HG03025 (cell line): ENCODE data around the gene NT5C3B.
A peak's percentile ranks its signal among the peaks of the same experiment; 100 is the strongest.
"Not testable (repeated sequence)": the region's sequence is repeated elsewhere in the genome, so short reads cannot be mapped to it uniquely, and the experiment has no call there.

Experiments used
- ATAC-seq: cut with Tn5 transposase; IDR thresholded peaks from one replicate; pipeline ENCODE4 v1.9.1; 2021; ENCODE audit warnings: mild to moderate bottlenecking, moderate library complexity; ENCODE audit not compliant: unreplicated experiment, low FRiP score

The NT5C3B gene

DNA sequence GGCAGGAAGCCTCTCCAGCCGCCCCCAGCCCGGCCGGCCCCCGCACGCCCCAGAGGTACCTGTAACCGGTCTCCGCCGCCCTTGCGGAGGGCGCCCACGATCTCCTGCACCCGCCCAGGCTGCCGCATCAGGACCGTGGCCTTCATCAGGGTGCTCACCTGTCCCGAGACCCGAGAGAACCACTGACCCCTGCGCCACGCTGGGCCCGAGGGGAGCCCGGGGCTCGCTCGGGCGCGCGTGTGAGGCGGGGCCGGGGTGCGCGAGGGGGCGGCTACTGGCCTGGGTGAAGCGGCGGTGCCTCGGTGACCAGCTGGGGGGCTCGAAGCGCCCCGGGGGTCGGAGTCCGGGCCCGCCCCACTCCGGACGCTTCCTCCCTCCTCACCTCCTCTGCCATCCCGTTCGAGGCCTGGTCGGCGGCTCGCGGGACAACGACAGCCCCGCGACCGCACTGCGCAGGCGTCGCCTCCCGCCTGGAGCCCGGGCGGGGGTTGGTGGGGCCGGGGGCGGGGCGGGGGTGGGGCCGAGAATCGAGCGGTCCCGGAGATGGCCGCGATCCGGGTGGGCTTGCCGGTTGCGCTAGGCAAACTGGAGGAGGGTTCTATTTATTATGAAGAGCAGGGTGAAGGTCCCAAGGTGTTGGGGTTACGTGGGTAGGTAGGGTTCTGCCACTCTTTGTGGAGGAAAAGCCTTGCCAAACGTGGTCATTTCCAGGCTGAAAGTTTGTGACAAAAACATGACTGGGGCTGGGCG lies at the start of gene NT5C3B:
Gene NT5C3B (minus strand): TSS at position 433 of the 750 bp plus-strand sequence. CDS start 39 bp downstream, at position 394.
- ATAC-seq: no peak

DNA sequence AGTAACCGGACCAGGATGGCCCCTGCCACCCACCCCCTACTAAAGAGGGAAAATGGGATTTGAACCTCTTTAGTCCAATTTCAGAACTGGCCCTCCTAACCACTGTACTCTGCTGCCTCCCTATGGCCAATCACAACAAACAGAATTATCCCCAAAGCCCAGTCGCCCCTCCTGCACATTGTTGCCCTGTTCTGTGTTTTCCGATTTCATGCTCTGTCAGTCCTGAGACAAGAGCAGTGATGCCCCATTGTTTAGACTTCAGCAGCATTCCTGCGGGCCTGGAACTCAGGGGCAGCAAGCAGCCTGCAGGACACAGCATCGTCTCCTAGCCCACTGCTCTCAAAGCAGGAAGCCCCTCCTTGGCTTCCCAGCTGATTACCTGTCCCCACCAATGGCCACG lies 49.7 kb upstream of the NT5C3B start:
- no peak for ATAC-seq

DNA sequence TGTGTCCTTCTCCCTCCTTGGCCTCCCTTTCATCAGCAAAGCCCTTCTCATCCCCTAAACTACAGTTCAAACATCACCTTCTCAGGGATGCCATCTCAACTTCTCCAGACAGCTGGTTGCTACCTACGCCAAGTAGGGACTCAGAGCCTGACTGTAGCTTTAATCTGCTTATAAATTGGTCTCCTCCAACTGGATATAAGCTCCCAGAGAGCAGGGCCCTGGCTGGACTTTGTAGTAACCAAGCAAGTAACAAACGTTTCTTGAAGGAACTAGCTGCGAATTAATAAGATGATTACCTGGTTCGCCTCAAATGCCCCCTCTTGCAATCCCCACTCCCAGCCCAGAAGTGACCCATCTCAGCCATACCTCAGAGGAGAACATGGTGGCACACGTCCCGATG lies 46.7 kb upstream of the NT5C3B start:
- no peak for ATAC-seq

DNA sequence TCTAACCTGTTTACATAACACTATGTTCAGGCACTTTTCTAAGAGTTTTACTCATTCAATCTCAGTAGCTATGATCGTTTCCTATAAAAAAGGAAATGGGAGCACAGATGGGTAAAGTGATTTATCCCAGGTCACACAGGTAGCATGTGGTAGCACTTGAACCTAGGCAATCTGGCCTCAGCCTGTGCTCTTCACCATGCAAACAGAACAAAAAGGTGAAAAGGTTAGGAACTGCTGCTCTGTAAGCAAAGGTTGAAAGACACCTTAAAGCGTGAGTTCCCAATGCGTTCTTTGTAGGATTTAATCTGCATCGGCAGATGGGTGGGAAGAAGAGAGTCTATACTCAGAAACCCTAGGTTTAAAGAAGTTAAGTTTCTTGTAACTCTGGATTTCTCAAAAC lies 44.1 kb upstream of the NT5C3B start:
- ATAC-seq: no peak

DNA sequence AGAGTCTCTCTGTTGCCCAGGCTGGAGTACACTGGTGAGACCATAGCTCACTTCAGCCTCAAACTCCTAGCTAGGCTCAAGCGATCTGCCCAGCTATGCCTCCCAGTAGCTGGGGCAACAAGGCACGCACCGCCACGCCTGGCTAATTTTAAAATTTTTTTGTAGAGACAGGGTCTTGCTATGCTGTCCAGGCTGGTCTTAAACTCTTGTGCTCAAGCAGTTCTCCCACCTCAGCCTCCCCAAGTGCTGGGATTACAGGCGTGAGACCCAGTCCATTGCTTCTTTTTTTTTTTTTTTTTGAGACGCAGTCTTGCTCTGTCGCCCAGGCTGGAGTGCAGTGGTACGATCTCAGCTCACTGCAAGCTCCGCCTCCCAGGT lies 38.2 kb upstream of the NT5C3B start:
- ATAC-seq: not testable (repeated sequence)

DNA sequence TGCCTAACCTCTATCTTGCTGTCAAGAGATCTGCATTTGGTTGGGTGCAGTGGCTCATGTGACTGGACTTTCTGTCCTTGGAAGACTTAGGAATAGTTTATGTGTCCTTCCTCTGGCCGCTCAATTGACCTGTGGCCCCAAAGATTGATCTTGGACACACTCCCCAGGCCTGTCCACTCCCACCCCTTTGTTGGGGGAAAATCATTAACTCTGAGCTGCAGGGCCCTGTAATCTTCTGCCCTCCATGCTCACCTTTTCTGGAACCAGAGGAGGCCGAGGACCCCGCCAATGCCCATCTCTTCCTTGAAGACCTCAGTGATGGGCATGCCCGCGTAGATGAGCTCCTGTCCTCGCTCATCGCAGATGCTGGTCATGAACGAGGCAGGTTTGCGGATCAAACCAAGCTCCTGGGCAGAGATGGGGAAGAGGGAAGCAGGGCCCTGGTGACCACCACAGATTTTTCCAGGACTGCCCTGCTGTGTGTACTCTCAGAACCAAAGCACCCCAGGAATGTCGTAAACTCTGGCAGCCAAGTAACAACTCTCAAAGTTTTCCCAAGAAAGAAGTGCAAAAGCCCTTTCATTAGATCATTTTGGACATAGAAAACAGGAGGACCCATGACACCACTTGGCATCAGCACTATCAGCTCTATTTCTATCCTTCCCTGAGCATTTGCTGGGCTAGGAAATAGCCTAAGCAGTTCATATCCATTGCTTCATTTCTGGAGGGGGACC lies 37.7 kb upstream of the NT5C3B start:
- ATAC-seq: no peak

DNA sequence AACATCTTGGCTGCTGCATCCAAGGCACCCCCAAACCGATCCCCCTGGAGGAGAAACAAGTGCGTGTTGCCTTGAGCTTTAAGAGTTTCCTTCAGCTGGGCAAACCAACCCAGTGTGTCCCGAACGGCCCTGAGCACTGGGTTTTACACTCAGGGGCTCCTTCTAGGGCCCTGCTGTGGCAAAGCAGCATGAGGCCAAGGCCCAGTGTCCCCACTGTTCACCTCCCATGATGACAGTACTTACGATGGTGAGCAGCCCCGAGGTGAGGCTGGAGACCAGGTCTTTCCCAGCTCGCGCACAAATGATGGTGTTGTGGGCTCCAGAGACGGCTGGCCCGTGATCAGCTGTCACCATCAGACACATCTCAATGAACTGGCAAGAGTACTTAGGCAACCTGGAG lies 35.8 kb upstream of the NT5C3B start:
- ATAC-seq: no peak

DNA sequence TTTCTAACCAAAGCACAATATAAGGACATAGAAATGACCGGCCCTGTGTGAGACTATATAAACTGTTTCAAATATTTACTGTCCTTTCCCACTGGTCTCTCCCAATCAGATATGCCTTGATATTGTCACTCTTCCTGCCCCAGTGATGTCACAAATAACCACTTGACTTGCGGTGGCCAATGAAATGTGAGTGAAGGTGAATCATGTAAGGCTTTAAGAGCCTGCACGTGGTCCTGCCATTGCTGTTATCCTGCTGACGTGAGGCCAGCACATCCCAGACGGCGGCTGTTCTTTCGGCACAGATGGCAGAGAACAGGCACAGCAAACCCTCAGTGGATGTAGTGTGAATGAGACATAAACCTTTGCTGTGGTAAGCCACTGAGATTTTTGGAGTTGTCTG lies 34.6 kb upstream of the NT5C3B start:
- no peak for ATAC-seq

DNA sequence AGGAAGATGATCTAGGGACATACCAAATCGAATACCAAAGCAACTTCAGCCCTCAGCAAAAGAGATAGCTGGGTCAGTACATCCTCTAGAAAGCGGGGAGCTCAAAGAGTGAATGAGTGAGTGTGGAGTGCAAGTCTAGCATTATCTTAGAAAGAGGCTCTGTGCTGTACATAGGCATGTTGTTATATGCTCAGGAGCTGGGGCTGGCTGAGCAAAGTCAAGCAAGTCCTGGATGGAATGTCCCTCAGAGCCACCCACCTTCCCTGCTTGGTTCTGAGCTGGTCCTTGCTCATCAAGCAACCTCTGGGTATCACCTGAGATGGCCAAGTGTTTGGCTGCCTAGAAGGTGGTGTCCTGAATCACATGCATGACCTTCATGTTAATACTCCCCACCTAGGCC lies 34.1 kb upstream of the NT5C3B start:
- ATAC-seq: no peak

DNA sequence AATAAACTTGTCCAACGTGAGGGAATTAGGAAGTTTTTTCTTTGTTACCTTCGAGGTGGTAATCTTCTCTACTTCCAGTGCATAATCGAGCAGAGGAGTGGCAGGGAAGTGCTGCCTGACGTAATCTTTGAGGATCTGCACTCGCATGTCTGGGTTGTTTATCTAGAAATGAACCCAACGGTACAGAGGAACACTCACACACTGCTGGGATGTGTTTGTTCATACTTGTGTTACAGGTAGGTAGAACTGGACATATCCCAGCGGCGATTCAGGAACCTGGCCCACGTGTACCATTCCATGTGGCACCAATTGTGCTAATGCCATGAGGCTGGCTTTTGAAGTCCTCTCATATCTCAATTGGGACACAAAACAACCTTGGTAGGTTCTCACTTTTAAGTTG lies 33.4 kb upstream of the NT5C3B start:
- ATAC-seq: no peak

DNA sequence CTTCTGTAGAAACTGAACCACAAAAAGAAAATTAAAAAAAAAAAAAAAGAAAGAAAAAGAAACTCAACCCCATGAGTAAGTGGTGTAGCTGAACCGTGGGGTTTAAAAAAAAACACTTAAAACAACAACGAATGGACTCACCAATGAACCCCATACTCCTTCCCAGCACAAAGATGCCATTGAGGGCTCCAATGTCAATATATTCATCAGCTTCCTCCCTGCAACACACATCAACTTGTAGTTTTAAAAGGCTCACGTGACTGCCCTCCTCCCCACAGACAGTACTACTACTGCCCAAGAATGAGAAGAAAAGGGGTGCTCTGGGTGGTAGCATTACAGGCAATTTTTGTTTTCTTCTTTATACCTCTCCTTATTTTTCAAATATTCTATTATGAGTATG lies 32.5 kb upstream of the NT5C3B start:
- ATAC-seq: no peak

DNA sequence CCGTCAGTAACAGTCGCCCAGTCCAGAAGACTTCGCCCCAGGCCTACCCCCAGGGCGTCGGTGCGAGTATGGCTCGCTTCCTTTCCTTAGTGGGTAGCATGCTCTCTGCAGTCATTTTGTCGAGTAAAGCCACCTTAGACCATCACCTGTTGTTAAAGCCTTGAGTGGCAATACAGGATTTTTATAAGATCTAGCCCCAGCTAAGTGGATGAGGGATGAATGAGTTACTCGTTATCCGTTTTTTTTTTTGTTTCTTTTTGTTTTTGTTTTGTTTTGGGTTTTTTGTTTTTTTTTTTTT lies 29.5 kb upstream of the NT5C3B start:
- no peak for ATAC-seq

DNA sequence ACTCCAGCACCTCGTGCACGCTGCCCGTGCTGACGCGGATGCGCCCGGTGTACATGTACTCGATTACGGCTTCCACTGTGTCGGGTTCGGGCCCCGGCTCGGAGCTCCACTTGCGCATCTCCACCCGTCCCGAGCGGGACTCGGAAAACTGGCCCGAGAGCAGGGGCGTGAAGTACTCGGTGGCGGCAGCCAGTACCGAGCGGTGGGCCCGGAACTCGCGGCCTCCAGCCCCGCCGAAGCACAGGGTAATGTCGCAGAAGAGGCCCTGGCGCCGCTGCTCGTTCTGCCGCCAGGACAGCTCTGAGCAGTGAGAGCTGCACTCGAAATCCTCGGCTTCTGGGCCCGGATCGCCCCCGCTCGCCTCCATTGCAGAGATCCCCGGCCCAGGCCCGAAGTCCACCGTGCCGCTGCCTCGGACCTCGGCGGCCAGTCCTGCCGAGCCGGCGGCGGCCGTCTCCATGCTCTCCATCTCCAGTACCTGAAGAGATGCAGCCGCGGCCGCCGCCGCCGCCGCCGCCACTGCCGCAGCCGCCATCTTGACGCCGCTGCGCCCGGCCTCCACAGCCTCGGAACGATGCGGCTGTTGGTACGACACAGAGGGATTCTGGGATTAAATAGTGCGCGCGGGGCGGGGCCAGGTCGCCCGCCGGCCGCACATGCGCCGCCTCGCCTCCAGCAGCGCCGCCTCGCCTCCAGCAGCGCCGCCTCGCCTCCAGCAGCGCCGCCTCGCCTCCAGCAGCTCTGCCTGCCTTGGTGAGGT lies 29.0 kb upstream of the NT5C3B start, which contains the start of gene KLHL11:
Gene KLHL11 (minus strand): TSS at position 588 of the 760 bp plus-strand sequence. CDS start 53 bp downstream, at position 535.
- ATAC-seq: peak; percentile 79

DNA sequence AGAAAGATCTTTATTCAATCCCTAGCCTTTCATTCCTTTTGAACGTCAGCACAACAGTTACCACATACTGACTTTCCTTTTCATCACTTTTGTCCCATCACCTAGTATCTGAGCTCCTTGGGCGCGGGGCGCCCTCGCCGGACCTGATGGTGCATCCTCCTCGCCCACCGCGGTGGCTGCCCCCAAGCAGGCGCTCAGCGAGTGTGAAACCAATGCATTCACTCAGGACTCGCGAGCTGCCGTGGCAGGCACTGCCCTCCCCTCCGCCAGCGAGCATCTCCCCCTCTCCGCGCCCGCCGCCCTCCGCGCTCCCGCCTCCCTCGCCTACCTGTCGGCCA lies 28.4 kb upstream of the NT5C3B start:
- ATAC-seq: peak; percentile 33

DNA sequence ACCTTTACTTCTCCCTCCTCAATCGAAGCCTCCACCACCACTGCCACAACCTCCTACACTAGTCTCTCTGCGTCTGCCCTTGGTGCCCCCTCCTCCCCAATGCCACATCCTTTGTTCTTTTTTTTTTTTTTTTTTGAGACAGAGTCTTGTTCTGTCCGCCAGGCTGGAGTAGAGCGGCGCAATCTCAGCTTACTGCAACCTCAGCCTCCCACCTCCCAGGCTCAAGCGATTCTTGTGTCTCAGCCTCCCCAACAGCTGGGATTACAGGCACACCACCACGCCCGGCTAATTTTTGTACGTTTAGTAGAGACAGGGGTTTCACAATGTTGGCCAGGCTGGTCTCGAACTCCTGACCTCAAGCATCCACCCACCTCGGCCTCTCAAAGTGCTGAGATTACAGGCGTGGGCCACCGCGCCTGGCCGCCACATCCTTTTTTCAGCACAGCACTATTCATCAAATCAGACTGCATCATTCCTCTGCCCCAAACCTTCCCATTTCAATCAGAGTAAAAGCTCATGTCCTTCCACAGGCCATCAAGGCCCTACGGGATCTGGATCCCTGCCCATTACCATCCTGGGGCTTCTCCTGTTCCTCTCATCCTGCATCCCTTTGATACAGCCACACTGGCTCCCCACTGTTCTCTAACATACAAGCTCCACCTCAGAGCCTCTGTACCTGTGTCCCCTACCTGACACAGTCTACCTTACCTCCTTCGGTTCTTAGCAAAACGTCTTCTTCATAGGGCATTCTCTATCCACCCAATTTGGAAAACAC lies 27.2 kb upstream of the NT5C3B start:
- ATAC-seq: no peak

DNA sequence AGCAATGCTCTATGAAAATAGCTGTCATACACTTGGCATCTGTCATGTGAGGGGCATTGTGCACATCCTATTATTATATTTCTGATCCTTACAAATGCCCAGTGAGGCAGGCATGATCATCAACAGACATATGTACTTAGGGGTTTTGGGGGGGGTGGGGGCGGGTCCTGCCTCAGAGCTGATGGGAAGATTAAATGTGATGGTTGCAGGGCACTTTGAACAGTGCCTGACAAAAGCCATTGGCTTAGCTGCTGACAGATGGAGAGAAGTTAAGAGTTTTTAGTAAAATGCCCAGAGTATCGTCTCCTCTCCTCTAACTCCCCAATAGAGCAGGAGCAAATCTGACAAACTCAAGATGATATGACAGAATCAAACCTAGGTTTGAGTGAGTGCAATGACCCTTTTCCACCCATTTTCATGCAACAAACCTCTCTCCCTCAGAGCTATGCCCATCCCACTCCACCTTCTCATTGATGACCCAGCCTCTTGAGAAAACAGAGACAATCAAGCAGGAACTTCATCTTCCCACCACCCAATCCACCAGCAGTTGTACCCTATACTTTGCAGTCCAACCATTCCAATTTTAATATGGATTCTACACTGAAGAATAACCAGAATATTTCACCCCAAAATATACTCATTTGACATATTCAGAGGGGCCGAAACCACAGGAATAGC lies 24.4 kb upstream of the NT5C3B start:
- ATAC-seq: no peak

DNA sequence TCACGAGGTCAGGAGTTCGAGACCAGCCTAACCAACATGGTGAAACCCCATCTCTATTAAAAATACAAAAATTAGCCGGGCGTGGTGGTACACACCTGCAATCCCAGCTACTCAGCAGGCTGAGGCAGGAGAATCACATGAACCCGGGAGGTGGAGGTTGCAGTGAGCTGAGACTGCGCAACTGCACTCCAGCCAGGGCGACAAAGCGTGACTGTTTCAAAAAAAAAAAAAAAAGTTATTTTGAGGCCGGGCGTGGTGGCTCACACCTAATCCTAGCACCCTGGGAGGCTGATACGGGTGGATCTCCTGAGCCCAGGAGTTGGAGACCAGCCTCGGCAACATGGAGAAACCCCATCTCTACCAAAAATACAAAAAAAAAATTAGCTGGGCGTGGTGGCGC lies 15.3 kb upstream of the NT5C3B start:
- not testable (repeated sequence) for ATAC-seq

DNA sequence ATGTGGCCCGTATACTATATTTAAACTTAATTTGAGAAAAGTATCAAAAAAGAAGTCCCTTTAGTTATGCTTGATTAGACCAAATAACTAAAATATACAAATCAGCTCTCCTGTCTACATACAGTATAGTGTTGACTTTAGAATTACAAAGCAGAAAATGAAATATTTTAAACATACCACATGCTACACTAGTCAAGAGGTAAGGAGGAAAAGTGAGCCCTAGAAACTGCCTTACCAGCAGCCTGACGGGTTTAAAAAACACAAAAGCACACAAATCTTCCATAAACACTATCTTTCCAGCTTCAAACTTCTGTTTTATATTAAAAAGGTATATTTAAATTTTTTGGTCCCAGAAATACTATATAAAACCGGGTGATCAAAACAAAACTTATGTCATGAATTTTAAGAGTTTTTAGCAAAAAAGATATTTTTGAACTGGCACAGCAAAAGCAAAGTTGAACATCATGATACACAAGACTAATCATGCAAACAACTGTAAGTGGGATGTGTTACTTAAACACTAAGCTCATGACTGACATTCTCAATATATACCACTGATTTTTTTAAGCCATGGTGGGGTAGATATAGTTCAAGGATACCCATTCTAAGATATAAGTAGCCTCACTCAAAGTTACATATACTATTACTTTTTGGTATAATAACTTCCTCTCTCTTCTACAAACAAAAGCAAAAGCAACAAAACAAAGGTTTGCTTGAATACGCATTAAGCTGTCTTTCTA lies 13.4 kb upstream of the NT5C3B start:
- ATAC-seq: no peak

DNA sequence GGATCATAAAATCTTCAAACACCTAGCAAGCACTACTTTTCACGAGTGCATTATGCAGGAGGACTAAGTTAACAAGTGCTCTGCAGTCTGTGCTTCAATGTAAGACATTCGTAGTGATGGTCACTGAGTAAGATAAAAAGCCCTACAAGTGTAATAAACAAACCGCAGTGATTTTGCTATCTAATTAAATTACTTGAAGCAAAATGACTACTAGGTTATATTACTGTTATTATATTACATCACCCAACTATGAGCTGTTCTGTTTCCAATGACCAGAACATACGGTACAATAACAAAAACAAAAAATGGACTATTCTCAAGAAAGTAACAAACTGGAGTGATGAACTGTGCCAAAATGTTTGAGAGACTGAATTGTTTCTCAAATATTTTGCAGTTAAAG lies 12.8 kb upstream of the NT5C3B start:
- no peak for ATAC-seq

DNA sequence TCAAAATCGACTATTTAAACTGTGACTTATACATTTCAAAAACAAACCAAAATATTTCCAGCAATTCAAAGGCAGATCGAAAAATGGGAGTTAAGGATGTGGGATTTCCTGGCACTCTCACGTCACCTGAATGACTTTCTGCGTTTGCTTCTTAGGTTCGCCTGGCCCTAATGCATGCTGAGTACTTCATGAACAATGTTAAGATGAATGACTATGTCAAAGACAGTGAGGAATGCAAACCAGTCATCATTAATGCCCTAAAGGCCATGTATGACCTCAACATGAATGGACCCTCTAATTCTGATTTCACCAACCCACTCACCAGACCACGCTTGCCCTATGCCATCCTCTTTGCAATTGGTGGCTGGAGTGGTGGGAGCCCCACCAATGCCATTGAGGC lies 8.9 kb upstream of the NT5C3B start:
- ATAC-seq: no peak
